OCI-LY1 (cell line): ENCODE measurements around the gene BCORL1.

Experiments
- CTCF ChIP-seq: fragments of 200-600 bp; sonication (generic), shearing (Covaris generic); IDR thresholded peaks from 2 replicates; pipeline ENCODE4 v1.5.1; 2017; ENCODE audit warnings: mild to moderate bottlenecking, antibody characterized with exemption, low read length, moderate library complexity, mixed read lengths
- EZH2 ChIP-seq: fragments of 200-600 bp; sonication (generic), shearing (Covaris generic); IDR thresholded peaks from 2 replicates; pipeline ENCODE4 v1.8.0; 2017; ENCODE audit warnings: borderline replicate concordance, mixed run types, mild to moderate bottlenecking, antibody characterized with exemption, low read length, moderate library complexity, mixed read lengths

- TF ChIP-seq CTCF (no peak), EZH2 (no peak)
Observed at GRCh38 chrX:130053236-130053635, 70.8 kb downstream of the BCORL1 start.
